HEK293 (cell line): ENCODE results near the gene CELSR3.

Experiments used
- CTCF ChIA-PET: fragments of 350-600 bp; formaldehyde crosslinking; extraction: SDS; loops from one replicate; lab custom pipeline; 2021; ENCODE audit warnings: antibody characterized with exemption; lab: Yijun Ruan, JAX
- POLR2A ChIA-PET: fragments of 300-600 bp; formaldehyde crosslinking; extraction: SDS; loops from one replicate; lab custom pipeline; 2020; ENCODE audit warnings: antibody characterized with exemption, inconsistent platforms; lab: Yijun Ruan, JAX
- H3K27ac ChIP-seq: fragments of 200-500 bp; sonication (Bioruptor generic); 2 replicates; pipeline ENCODE4 v1.5.1; 2014; ENCODE audit warnings: low read depth, low read length, control low read depth, inconsistent platforms; ENCODE audit errors: extremely low read depth
- H3K36me3 ChIP-seq, 2 experiments: fragments of 200-500 bp in 1 of 2; sonication (Bioruptor generic) in 1 of 2; 1 replicate in 1 of 2; 2 replicates in 1 of 2; pipeline ENCODE4 v1.5.1; 2014 to 2017; ENCODE audit warnings: inconsistent platforms in 2 of 2, low read length in 2 of 2; ENCODE audit not compliant: control insufficient read depth in 2 of 2, insufficient read depth in 1 of 2
- H3K4me1 ChIP-seq: fragments of 200-500 bp; sonication (Bioruptor generic); 2 replicates; pipeline ENCODE4 v1.5.1; 2014; ENCODE audit warnings: mild to moderate bottlenecking, low read length, inconsistent platforms; ENCODE audit not compliant: control insufficient read depth, insufficient read depth
- H3K4me3 ChIP-seq: 2 replicates; pipeline ENCODE4 v1.5.1; 2011; ENCODE audit warnings: low read depth, mild to moderate bottlenecking, control low read depth, low read length, moderate library complexity
- H3K9me3 ChIP-seq: fragments of 200-500 bp; sonication (Bioruptor generic); 2 replicates; pipeline ENCODE4 v1.5.1; 2014; ENCODE audit warnings: low read depth, low read length, inconsistent platforms; ENCODE audit not compliant: control insufficient read depth, insufficient read depth
- EGR2 ChIP-seq: fragments of 450-650 bp; formaldehyde crosslinking; IDR thresholded peaks from 2 replicates; pipeline ENCODE4 v1.5.1; 2016; ENCODE audit warnings: low read depth, missing biosample characterization, missing genetic modification characterization
- INSM2 ChIP-seq: fragments of 450-650 bp; formaldehyde crosslinking; IDR thresholded peaks from 2 replicates; pipeline ENCODE4 v1.5.1; 2016; ENCODE audit warnings: missing biosample characterization, missing genetic modification characterization
- KLF16 ChIP-seq: fragments of 450-650 bp; formaldehyde crosslinking; IDR thresholded peaks from 2 replicates; pipeline ENCODE4 v1.5.1; 2017; ENCODE audit warnings: missing biosample characterization, missing genetic modification characterization
- MEIS1 ChIP-seq: sonication (generic); formaldehyde crosslinking; IDR thresholded peaks from 2 replicates; pipeline ENCODE4 v1.8.1; 2022; ENCODE audit warnings: missing genetic modification reagents, mild to moderate bottlenecking, borderline replicate concordance
- OVOL3 ChIP-seq: fragments of 450-650 bp; formaldehyde crosslinking; IDR thresholded peaks from 2 replicates; pipeline ENCODE4 v1.5.1; 2016; ENCODE audit warnings: missing biosample characterization, missing genetic modification characterization
- PATZ1 ChIP-seq: fragments of 450-650 bp; formaldehyde crosslinking; IDR thresholded peaks from 2 replicates; pipeline ENCODE4 v1.5.1; 2016; ENCODE audit warnings: missing biosample characterization, missing genetic modification characterization
- ZBTB49 ChIP-seq: fragments of 450-650 bp; formaldehyde crosslinking; IDR thresholded peaks from 2 replicates; pipeline ENCODE4 v1.5.1; 2016; ENCODE audit warnings: missing biosample characterization, missing genetic modification characterization, low read depth
- ZIC2 ChIP-seq: fragments of 450-650 bp; formaldehyde crosslinking; IDR thresholded peaks from 2 replicates; pipeline ENCODE4 v1.5.1; 2016; ENCODE audit warnings: missing biosample characterization, missing genetic modification characterization
- ZNF133 ChIP-seq: fragments of 450-650 bp; formaldehyde crosslinking; IDR thresholded peaks from 2 replicates; pipeline ENCODE4 v1.5.1; 2016; ENCODE audit warnings: missing biosample characterization, missing genetic modification characterization
- ZNF155 ChIP-seq: fragments of 450-650 bp; formaldehyde crosslinking; IDR thresholded peaks from 2 replicates; pipeline ENCODE4 v1.5.1; 2016; ENCODE audit warnings: missing biosample characterization, missing genetic modification characterization
- ZNF16 ChIP-seq: fragments of 450-650 bp; formaldehyde crosslinking; IDR thresholded peaks from 2 replicates; pipeline ENCODE4 v1.5.1; 2016; ENCODE audit warnings: low read depth, missing biosample characterization, missing genetic modification characterization
- ZNF202 ChIP-seq: fragments of 450-650 bp; formaldehyde crosslinking; IDR thresholded peaks from 2 replicates; pipeline ENCODE4 v1.5.1; 2016; ENCODE audit warnings: missing biosample characterization, missing genetic modification characterization, borderline replicate concordance
- ZNF211 ChIP-seq: fragments of 450-650 bp; formaldehyde crosslinking; IDR thresholded peaks from 2 replicates; pipeline ENCODE4 v1.5.1; 2016; ENCODE audit warnings: low read depth, missing biosample characterization, missing genetic modification characterization
- ZNF23 ChIP-seq: fragments of 450-650 bp; formaldehyde crosslinking; IDR thresholded peaks from 2 replicates; pipeline ENCODE4 v1.5.1; 2016; ENCODE audit warnings: missing biosample characterization, missing genetic modification characterization, borderline replicate concordance
- ZNF426 ChIP-seq: fragments of 450-650 bp; formaldehyde crosslinking; IDR thresholded peaks from 2 replicates; pipeline ENCODE4 v1.5.1; 2017; ENCODE audit warnings: missing biosample characterization, missing genetic modification characterization, mild to moderate bottlenecking, inconsistent platforms, moderate library complexity
- ZNF514 ChIP-seq: fragments of 450-650 bp; formaldehyde crosslinking; IDR thresholded peaks from 2 replicates; pipeline ENCODE4 v1.5.1; 2016; ENCODE audit warnings: missing biosample characterization, missing genetic modification characterization
- ZNF596 ChIP-seq: fragments of 450-650 bp; IDR thresholded peaks from 2 replicates; pipeline ENCODE4 v1.5.0; 2018; ENCODE audit warnings: missing biosample characterization, mild to moderate bottlenecking, missing genetic modification characterization, moderate library complexity
- ZNF621 ChIP-seq: fragments of 450-650 bp; formaldehyde crosslinking; IDR thresholded peaks from 2 replicates; pipeline ENCODE4 v1.5.1; 2017; ENCODE audit warnings: missing biosample characterization, missing genetic modification characterization
- ZNF624 ChIP-seq: fragments of 450-650 bp; formaldehyde crosslinking; IDR thresholded peaks from 2 replicates; pipeline ENCODE4 v1.5.1; 2017; ENCODE audit warnings: missing biosample characterization, missing genetic modification characterization
- ZNF639 ChIP-seq: fragments of 450-650 bp; formaldehyde crosslinking; IDR thresholded peaks from 2 replicates; pipeline ENCODE4 v1.5.1; 2016; ENCODE audit warnings: missing biosample characterization, missing genetic modification characterization
- ZNF645 ChIP-seq: fragments of 450-650 bp; formaldehyde crosslinking; IDR thresholded peaks from 2 replicates; pipeline ENCODE4; 2016; ENCODE audit warnings: missing biosample characterization, missing genetic modification characterization
- ZNF792 ChIP-seq: fragments of 450-650 bp; formaldehyde crosslinking; IDR thresholded peaks from 2 replicates; pipeline ENCODE4 v1.5.1; 2016; ENCODE audit warnings: missing biosample characterization, missing genetic modification characterization
- ZNF837 ChIP-seq: fragments of 450-650 bp; formaldehyde crosslinking; IDR thresholded peaks from 2 replicates; pipeline ENCODE4 v1.5.1; 2016; ENCODE audit warnings: missing biosample characterization, missing genetic modification characterization

Gene CELSR3

GRCh38 chr3:48682786-48683185, 20.1 kb upstream of the CELSR3 start:
- Histone ChIP-seq H3K27ac (no peak overlapping the region), H3K36me3 (peaks cover 0 to 65% of the 10 kb centered on the region in 2 experiments; a peak in 2 of 3 replicates), H3K4me3 (no peak overlapping the region), H3K4me1 (peaks cover 9% of the 10 kb centered on the region), H3K9me3 (no peaks in the 10 kb centered on the region)
- TF ChIP-seq ZNF514 (tag by site-specific recombination) (no peak), ZBTB49 (tag by site-specific recombination) (no peak), ZNF624 (tag by site-specific recombination) (no peak), ZNF792 (tag by site-specific recombination) (no peak)
- POLR2A ChIA-PET: no interaction called here
- CTCF ChIA-PET: interaction anchor here (0.9 to 2.6 kb wide), 2 partner anchors 19 to 49 kb away, joined by 3 to 13 read pairs; no protein-coding TSS in a partner anchor

- H3K4me1 ChIP-seq: peaks cover 9% of the 10 kb centered on the region
- TF ChIP-seq ZNF202 (tag by site-specific recombination) (no peak), INSM2 (no peak), ZNF23 (tag by site-specific recombination) (no peak)
- no peaks in the 10 kb centered on the region for H3K9me3 ChIP-seq
- POLR2A ChIA-PET: no interaction called here
- peaks cover 2 to 65% of the 10 kb centered on the region in 2 experiments; a peak in 2 of 3 replicates for H3K36me3 ChIP-seq
- CTCF ChIA-PET: interaction anchor here (0.9 kb wide), 1 partner anchor 48 kb away, joined by 3 read pairs; no protein-coding TSS in a partner anchor
- H3K27ac ChIP-seq: no peak overlapping the region
- H3K4me3 ChIP-seq: no peak overlapping the region
Measured at GRCh38 chr3:48681974-48682610, 19.4 kb upstream of the CELSR3 start.

- H3K4me3 ChIP-seq: no peak overlapping the region
- H3K4me1 ChIP-seq: peaks cover 9% of the 10 kb centered on the region
- TF ChIP-seq ZNF596: no peak
- TF ChIP-seq PATZ1: no peak
- no peak for TF ChIP-seq ZIC2 (tag by site-specific recombination)
- no peak for TF ChIP-seq ZNF16 (tag by site-specific recombination)
- no peak for TF ChIP-seq MEIS1
- TF ChIP-seq ZNF426: no peak
- TF ChIP-seq ZNF133 (tag by site-specific recombination): no peak
- TF ChIP-seq EGR2: no peak
- TF ChIP-seq ZNF211 (tag by site-specific recombination): no peak
- TF ChIP-seq ZNF837: no peak
- no peak for TF ChIP-seq ZNF621 (tag by site-specific recombination)
- TF ChIP-seq ZNF639 (tag by site-specific recombination): no peak
- no peak for TF ChIP-seq OVOL3
- no peak for TF ChIP-seq ZNF645 (tag by site-specific recombination)
- no peak for TF ChIP-seq ZNF155 (tag by site-specific recombination)
- no peak for TF ChIP-seq KLF16 (tag by site-specific recombination)
- TF ChIP-seq, all 188 proteins: peak for 0
- H3K27ac ChIP-seq: no peak overlapping the region
- ChIA-PET CTCF (no interaction called here), POLR2A (no interaction called here)
- peaks cover 3 to 66% of the 10 kb centered on the region in 2 experiments; a peak in 2 of 3 replicates for H3K36me3 ChIP-seq
- H3K9me3 ChIP-seq: no peaks in the 10 kb centered on the region
Measured at GRCh38 chr3:48681541-48681880, 18.8 kb upstream of the CELSR3 start.
